Chondrocyte (in vitro differentiated cells): ENCODE data around the gene ATP7B. TPM values are rescaled to one million over a fixed set of nuclear protein-coding genes. Genes with fewer than 3 reads are reported as not detected.

ENCODE experiments used
- DNase-seq: peaks from one replicate; pipeline ENCODE4 v3.0.0; 2021; ENCODE audit warnings: mixed read lengths, low spot score
- H3K27ac Mint-ChIP-seq: one replicate; pipeline ENCODE4 v1.8.0; 2021; ENCODE audit warnings: mild to moderate bottlenecking, moderate library complexity, mixed read lengths; ENCODE audit not compliant: unreplicated experiment
- H3K27me3 Mint-ChIP-seq: 2 replicates; pipeline ENCODE4 v1.8.0; 2021; ENCODE audit warnings: low read depth, mixed read lengths
- H3K36me3 Mint-ChIP-seq: 2 replicates; pipeline ENCODE4 v1.8.0; 2021; ENCODE audit warnings: low read depth, mixed read lengths
- H3K4me1 Mint-ChIP-seq: 2 replicates; pipeline ENCODE4 v1.8.0; 2021; ENCODE audit warnings: low read depth, mild to moderate bottlenecking, mixed read lengths
- H3K4me3 Mint-ChIP-seq: one replicate; pipeline ENCODE4 v1.8.0; 2021; ENCODE audit warnings: mild to moderate bottlenecking, moderate library complexity, mixed read lengths; ENCODE audit not compliant: unreplicated experiment
- H3K9me3 Mint-ChIP-seq: 2 replicates; pipeline ENCODE4 v1.8.0; 2021; ENCODE audit warnings: low read depth, mixed read lengths
- CTCF ChIP-seq: fragments of 200-600 bp; sonication (generic); IDR thresholded peaks from 2 replicates; pipeline ENCODE4 v1.5.0; 2021; ENCODE audit warnings: antibody characterized with exemption, mild to moderate bottlenecking, moderate library complexity
- total RNA-seq: library from RNA; stranded (reverse); gene quantifications from 3 replicates; pipeline ENCODE4 v1.2.1, GENCODE V29; 2021

Gene ATP7B
- total RNA-seq, 1 donor from 2014 or later: 16.8 TPM

GRCh38 chr13:51976423-51976822 is 34.8 kb downstream of the ATP7B start:
- no peak overlapping the region for H3K4me3 Mint-ChIP-seq
- H3K27me3 Mint-ChIP-seq: no peaks in the 10 kb centered on the region
- peaks cover 20% of the 10 kb centered on the region for H3K4me1 Mint-ChIP-seq
- H3K36me3 Mint-ChIP-seq: peaks cover 5% of the 10 kb centered on the region
- no peak overlapping the region for H3K27ac Mint-ChIP-seq
- no peak for TF ChIP-seq CTCF
- no peaks in the 10 kb centered on the region for H3K9me3 Mint-ChIP-seq
- no peak for DNase-seq

GRCh38 chr13:51974482-51974881 is 36.8 kb downstream of the ATP7B start:
- peaks cover 5% of the 10 kb centered on the region for H3K36me3 Mint-ChIP-seq
- H3K9me3 Mint-ChIP-seq: no peaks in the 10 kb centered on the region
- H3K4me1 Mint-ChIP-seq: peaks cover 3% of the 10 kb centered on the region
- TF ChIP-seq CTCF: no peak
- H3K4me3 Mint-ChIP-seq: no peak overlapping the region
- no peak overlapping the region for H3K27ac Mint-ChIP-seq
- no peak for DNase-seq
- H3K27me3 Mint-ChIP-seq: no peaks in the 10 kb centered on the region

- H3K27ac Mint-ChIP-seq: no peak overlapping the region
- H3K36me3 Mint-ChIP-seq: peaks cover 12% of the 10 kb centered on the region
- no peaks in the 10 kb centered on the region for H3K4me1 Mint-ChIP-seq
- no peak for TF ChIP-seq CTCF
- no peaks in the 10 kb centered on the region for H3K27me3 Mint-ChIP-seq
- DNase-seq: no peak
- no peaks in the 10 kb centered on the region for H3K9me3 Mint-ChIP-seq
- H3K4me3 Mint-ChIP-seq: no peak overlapping the region
Measured at GRCh38 chr13:51971520-51972426, 39.5 kb downstream of the ATP7B start.

- peaks cover 18% of the 10 kb centered on the region for H3K36me3 Mint-ChIP-seq
- TF ChIP-seq CTCF: no peak
- H3K4me1 Mint-ChIP-seq: no peaks in the 10 kb centered on the region
- H3K27ac Mint-ChIP-seq: no peak overlapping the region
- H3K27me3 Mint-ChIP-seq: no peaks in the 10 kb centered on the region
- no peaks in the 10 kb centered on the region for H3K9me3 Mint-ChIP-seq
- H3K4me3 Mint-ChIP-seq: no peak overlapping the region
- no peak for DNase-seq
Measured at GRCh38 chr13:51970349-51970748, 40.9 kb downstream of the ATP7B start.

- Mint-ChIP-seq H3K27me3 (no peaks in the 10 kb centered on the region), H3K9me3 (no peaks in the 10 kb centered on the region), H3K4me3 (no peak overlapping the region), H3K4me1 (no peaks in the 10 kb centered on the region), H3K27ac (no peak overlapping the region), H3K36me3 (peaks cover 19% of the 10 kb centered on the region)
- no peak for DNase-seq
- no peak for TF ChIP-seq CTCF
Measured at GRCh38 chr13:51967482-51968446, 43.5 kb downstream of the ATP7B start.
